ENCODE results near the gene PFKFB3.
"Not testable (repeated sequence)": the region's sequence is repeated elsewhere in the genome, so short reads cannot be mapped to it uniquely, and the experiment has no call there.

Gene PFKFB3

GRCh38 chr10:6274484-6274883 is 71.8 kb downstream of the PFKFB3 start:
- no peak for DNase-seq

GRCh38 chr10:6275022-6275997 is 72.6 kb downstream of the PFKFB3 start:
- peak; percentile 99 for DNase-seq

DNA sequence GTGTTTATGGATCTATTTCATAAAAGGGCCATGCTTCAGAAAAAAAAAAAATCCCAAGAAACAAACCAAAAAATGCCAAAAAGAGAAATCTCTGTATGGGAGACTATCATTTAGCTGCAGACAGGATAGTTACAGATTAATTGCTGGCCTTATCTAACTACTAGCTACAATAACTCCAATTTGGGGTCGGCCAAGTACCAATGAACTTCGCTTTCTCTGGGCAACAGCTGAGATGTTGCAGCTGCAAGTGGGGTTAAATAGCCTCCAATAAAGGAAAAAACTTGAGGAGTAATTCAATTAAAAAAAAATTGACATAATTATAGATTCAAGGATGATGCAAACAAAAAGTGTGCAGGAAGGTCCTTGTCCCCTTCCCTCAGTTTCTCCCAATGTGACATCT is 73.6 kb downstream of the PFKFB3 start:
- no peak for DNase-seq

GRCh38 chr10:6278519-6279120 is 75.9 kb downstream of the PFKFB3 start:
- DNase-seq: no peak

- peak; percentile 89 for DNase-seq
These were observed 77.0 kb downstream of the PFKFB3 start for GRCh38 chr10:6279540-6280267.

DNA sequence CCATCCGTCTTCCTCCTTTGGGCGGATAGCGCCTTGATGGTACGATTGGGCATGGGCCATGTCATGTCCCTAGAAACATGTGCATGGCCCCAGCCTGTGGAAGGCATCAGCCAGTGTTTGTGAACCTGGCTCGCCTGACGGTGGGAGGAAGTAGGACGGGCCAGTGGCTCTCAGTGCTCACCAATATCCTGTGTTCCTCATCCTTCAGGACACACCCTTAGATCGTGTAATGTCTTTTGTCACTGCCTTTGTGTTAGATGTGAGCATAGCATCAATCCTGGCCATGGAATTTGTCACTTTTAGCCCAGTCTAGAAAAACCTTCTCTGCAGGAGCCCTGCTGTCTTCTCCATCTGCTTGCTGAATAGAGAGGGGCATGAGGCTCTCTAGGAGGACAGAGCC is 77.6 kb downstream of the PFKFB3 start:
- no peak for DNase-seq

GRCh38 chr10:6282454-6282958 is 79.8 kb downstream of the PFKFB3 start:
- no peak for DNase-seq

GRCh38 chr10:6283655-6284054 is 80.9 kb downstream of the PFKFB3 start:
- no peak for DNase-seq

GRCh38 chr10:6290621-6291020 is 87.9 kb downstream of the PFKFB3 start:
- not testable (repeated sequence) for DNase-seq

DNA sequence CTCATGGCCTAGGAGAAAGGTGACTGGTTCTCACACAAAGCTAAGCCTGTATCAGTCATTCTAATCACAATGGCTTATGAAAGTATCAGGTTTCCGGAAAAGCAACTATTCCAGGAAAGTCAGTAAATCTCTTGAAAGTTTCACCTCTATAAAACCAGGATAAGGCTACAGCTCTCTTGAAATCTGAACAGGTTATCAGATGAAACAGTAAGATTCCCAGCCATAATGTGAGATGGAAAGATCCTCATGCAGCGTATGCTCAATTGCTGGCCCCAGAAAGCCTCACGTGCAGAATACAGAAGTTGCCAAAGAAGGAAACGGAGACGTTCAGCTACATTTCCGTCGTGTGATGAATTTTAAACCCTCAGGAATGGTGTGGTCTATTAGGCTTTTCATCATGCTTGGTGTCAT is 90.0 kb downstream of the PFKFB3 start:
- DNase-seq: no peak

GRCh38 chr10:6296425-6296824 is 93.7 kb downstream of the PFKFB3 start:
- DNase-seq: not testable (repeated sequence)

DNA sequence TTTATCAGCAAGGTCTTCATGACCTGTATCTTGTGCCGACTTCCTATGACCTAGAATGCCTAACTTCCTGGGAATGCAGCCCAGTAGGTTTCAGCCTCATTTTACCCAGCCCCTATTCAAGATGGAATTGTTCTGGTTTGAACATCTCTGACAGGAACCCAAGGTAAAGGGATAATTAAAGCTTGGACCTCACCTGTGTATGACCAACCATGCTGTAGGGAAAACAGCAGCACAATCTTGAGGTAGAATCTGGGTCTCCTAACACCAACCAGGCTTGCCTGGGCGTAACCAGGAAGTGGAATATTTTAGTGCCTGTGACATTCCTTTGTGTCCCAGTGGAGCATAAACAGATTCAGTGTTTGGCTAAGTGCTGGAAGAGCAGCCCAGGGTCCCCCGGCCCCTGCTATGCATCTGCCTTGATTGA is 94.1 kb downstream of the PFKFB3 start:
- DNase-seq: peak; percentile 32

GRCh38 chr10:6297522-6297921 is 94.8 kb downstream of the PFKFB3 start:
- no peak for DNase-seq

DNA sequence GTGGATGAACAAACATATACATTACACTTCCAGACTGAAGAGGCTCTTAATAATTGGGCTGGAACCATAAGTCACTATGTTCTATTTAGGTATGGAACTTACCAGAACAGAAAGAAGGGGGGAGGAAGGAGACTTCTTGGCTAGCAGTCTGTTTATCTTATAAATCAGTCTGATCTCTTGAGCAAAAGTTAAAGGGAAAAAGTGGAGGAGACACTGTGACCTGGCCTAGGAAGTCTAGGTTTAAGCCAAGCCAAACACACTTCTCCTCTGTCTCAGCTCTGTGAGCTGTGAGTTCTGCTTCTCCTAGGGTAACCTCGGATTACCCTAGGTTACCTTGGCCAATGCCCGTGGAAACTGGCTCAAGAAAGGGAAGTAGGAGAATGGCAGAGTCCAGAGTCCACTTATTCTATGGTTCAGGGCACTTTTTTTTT is 95.2 kb downstream of the PFKFB3 start:
- DNase-seq: peak; percentile 28

GRCh38 chr10:6298428-6298827 is 95.7 kb downstream of the PFKFB3 start:
- DNase-seq: no peak

- DNase-seq: no peak
These were observed 96.5 kb downstream of the PFKFB3 start for GRCh38 chr10:6299234-6299633.

- no peak for DNase-seq
These were observed 97.0 kb downstream of the PFKFB3 start for GRCh38 chr10:6299743-6300105.

- DNase-seq: peak; percentile 61
These were observed 97.5 kb downstream of the PFKFB3 start for GRCh38 chr10:6300106-6300783.

GRCh38 chr10:6300784-6301460 is 98.2 kb downstream of the PFKFB3 start:
- DNase-seq: no peak

DNA sequence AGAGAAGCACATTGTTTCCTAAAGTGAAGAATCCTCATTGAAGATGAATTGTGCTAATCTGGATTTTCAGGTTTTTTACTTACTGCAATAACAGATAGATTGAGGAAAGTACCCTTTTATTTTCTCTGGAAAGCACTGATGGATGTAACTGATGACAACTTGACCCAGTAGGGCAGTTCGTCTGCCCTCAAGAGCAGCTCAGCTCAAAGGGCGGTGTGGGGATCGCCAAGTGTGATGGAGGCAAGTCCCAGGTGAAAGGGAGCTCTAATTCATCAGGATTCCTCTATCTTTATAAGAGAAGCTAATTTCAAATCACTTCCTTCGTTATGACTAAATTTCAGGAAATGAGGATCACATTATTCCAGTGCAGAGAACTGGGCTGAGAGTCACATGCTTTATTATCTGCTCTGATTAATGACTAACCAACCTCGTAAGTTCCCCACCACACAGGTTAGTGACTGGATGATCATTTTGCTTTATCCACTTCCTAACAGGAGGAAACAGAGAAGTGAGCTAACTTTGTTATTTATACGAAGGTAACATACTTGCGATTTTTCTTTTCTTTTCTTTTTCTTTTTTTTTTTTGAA is 98.8 kb downstream of the PFKFB3 start:
- no peak for DNase-seq

Data from fibroblast of skin of back (primary cell).